ENCODE results near the gene YY2. TPM values are rescaled to one million over a fixed set of nuclear protein-coding genes. Genes with fewer than 3 reads are reported as not detected.

The YY2 gene
- total and polyA plus RNA-seq, 8 donors = 1.6 to 4.9 (median 4.6) TPM

GRCh38 chrX:21881881-21882574 lies 26.2 kb downstream of the YY2 start:
- no peak for DNase-seq
- H3K36me3 ChIP-seq = no peaks in the 10 kb centered on the region
- no peaks in the 10 kb centered on the region for H3K9me3 ChIP-seq
- H3K4me3 ChIP-seq = no peak overlapping the region
- TF ChIP-seq CTCF (IDR thresholded peaks at IDR 0.05) = no peak
- H3K27me3 ChIP-seq = no peaks in the 10 kb centered on the region
- ATAC-seq = no peak
- H3K4me1 ChIP-seq = no peaks in the 10 kb centered on the region
- no peak overlapping the region for H3K27ac ChIP-seq
- intact Hi-C loops (cut with DNase I) = no loop called here

- Histone ChIP-seq H3K4me3 (no peak overlapping the region), H3K4me1 (no peaks in the 10 kb centered on the region), H3K27me3 (no peaks in the 10 kb centered on the region), H3K9me3 (no peaks in the 10 kb centered on the region), H3K36me3 (no peaks in the 10 kb centered on the region), H3K27ac (no peak overlapping the region)
- DNase-seq (peak in 1 of 4 donors; percentile 54), ATAC-seq (peak; percentile 44)
- intact Hi-C loops (cut with DNase I) = no loop called here
- no peak for TF ChIP-seq CTCF (IDR thresholded peaks at IDR 0.05)
These were observed 27.5 kb downstream of the YY2 start for GRCh38 chrX:21883258-21883657.

GRCh38 chrX:21885568-21885967 lies 29.8 kb downstream of the YY2 start:
- no peak for TF ChIP-seq CTCF (IDR thresholded peaks at IDR 0.05)
- ATAC-seq (no peak), DNase-seq (no peak)
- Histone ChIP-seq H3K36me3 (no peaks in the 10 kb centered on the region), H3K4me3 (no peak overlapping the region), H3K9me3 (no peaks in the 10 kb centered on the region), H3K27me3 (no peaks in the 10 kb centered on the region), H3K4me1 (no peaks in the 10 kb centered on the region), H3K27ac (no peak overlapping the region)
- intact Hi-C loops (cut with DNase I) = no loop called here

GRCh38 chrX:21905313-21905712 lies 49.5 kb downstream of the YY2 start:
- intact Hi-C loops (cut with DNase I) = no loop called here
- Histone ChIP-seq H3K36me3 (no peaks in the 10 kb centered on the region), H3K27ac (no peak overlapping the region), H3K9me3 (no peaks in the 10 kb centered on the region), H3K4me3 (no peak overlapping the region), H3K4me1 (no peaks in the 10 kb centered on the region), H3K27me3 (no peaks in the 10 kb centered on the region)
- ATAC-seq (no peak), DNase-seq (no peak)
- no peak for TF ChIP-seq CTCF (IDR thresholded peaks at IDR 0.05)

GRCh38 chrX:21905953-21906352 lies 50.2 kb downstream of the YY2 start:
- Histone ChIP-seq H3K9me3 (no peaks in the 10 kb centered on the region), H3K4me3 (no peak overlapping the region), H3K27ac (no peak overlapping the region), H3K4me1 (no peaks in the 10 kb centered on the region), H3K36me3 (no peaks in the 10 kb centered on the region), H3K27me3 (no peaks in the 10 kb centered on the region)
- intact Hi-C loops (cut with DNase I) = no loop called here
- ATAC-seq (no peak), DNase-seq (no peak)
- TF ChIP-seq CTCF (IDR thresholded peaks at IDR 0.05) = no peak

All from left lung (tissue), 10 donors.